ENCODE measurements around the gene NUDT16L1. TPM values are rescaled to one million over a fixed set of nuclear protein-coding genes. Genes with fewer than 3 reads are reported as not detected.

Gene NUDT16L1
- total and polyA plus RNA-seq, 4 donors: 11.1 to 28.3 (median 20.7) TPM

- no peaks in the 10 kb centered on the region for H3K4me1 ChIP-seq (ENCODE audit: control insufficient read depth in 1 of 2, insufficient read depth in 2 of 2, low read length in 2 of 2)
- ATAC-seq (ENCODE audit: low FRiP score): no peak
- H3K36me3 ChIP-seq (ENCODE audit: control insufficient read depth in 1 of 2, insufficient read depth in 2 of 2, low read length in 1 of 2): peaks cover 2 to 3% of the 10 kb centered on the region in 2 donors
- H3K27ac ChIP-seq (ENCODE audit: low read depth in 1 of 2, low read length in 2 of 2): no peak overlapping the region
- intact Hi-C loops (cut with DNase I): loop anchor here in 1 of 2 donors (10.0 kb wide), 1 partner anchor 59 kb away; no protein-coding TSS in a partner anchor
- no peak overlapping the region for H3K4me3 ChIP-seq (ENCODE audit: low read length in 2 of 2)
- 74 to 83% methylated on average over 18 of the region's 18 CpGs for WGBS, 2 donors
- H3K9me3 ChIP-seq (ENCODE audit: control insufficient read depth, low read length): no peaks in the 10 kb centered on the region
- DNase-seq: no peak
- H3K27me3 ChIP-seq (ENCODE audit: control insufficient read depth in 1 of 2, insufficient read depth in 2 of 2, low read length in 1 of 2): no peaks in the 10 kb centered on the region
Measured at GRCh38 chr16:4713663-4714501, 20.5 kb downstream of the NUDT16L1 start.

- peaks cover 2 to 3% of the 10 kb centered on the region in 2 donors for H3K36me3 ChIP-seq (ENCODE audit: control insufficient read depth in 1 of 2, insufficient read depth in 2 of 2, low read length in 1 of 2)
- intact Hi-C loops (cut with DNase I): loop anchor here in 1 of 2 donors (10.0 kb wide), 1 partner anchor 60 kb away; no protein-coding TSS in a partner anchor
- DNase-seq (no peak), ATAC-seq (ENCODE audit: low FRiP score) (no peak)
- no peak overlapping the region for H3K27ac ChIP-seq (ENCODE audit: low read depth in 1 of 2, low read length in 2 of 2)
- H3K4me3 ChIP-seq (ENCODE audit: low read length in 2 of 2): no peak overlapping the region
- no peaks in the 10 kb centered on the region for H3K9me3 ChIP-seq (ENCODE audit: control insufficient read depth, low read length)
- no peaks in the 10 kb centered on the region for H3K27me3 ChIP-seq (ENCODE audit: control insufficient read depth in 1 of 2, insufficient read depth in 2 of 2, low read length in 1 of 2)
- 92 to 97% methylated on average over 2 of the region's 2 CpGs for WGBS, 2 donors
- no peaks in the 10 kb centered on the region for H3K4me1 ChIP-seq (ENCODE audit: control insufficient read depth in 1 of 2, insufficient read depth in 2 of 2, low read length in 2 of 2)
Measured at GRCh38 chr16:4714996-4715395, 21.6 kb downstream of the NUDT16L1 start.

GRCh38 chr16:4718466-4718865 is 25.1 kb downstream of the NUDT16L1 start:
- Histone ChIP-seq H3K4me1 (ENCODE audit: control insufficient read depth in 1 of 2, insufficient read depth in 2 of 2, low read length in 2 of 2) (peaks cover 0 to 2% of the 10 kb centered on the region in 2 donors), H3K27me3 (ENCODE audit: control insufficient read depth in 1 of 2, insufficient read depth in 2 of 2, low read length in 1 of 2) (no peaks in the 10 kb centered on the region), H3K4me3 (ENCODE audit: low read length in 2 of 2) (no peak overlapping the region), H3K9me3 (ENCODE audit: control insufficient read depth, low read length) (no peaks in the 10 kb centered on the region), H3K27ac (ENCODE audit: low read depth in 1 of 2, low read length in 2 of 2) (no peak overlapping the region), H3K36me3 (ENCODE audit: control insufficient read depth in 1 of 2, insufficient read depth in 2 of 2, low read length in 1 of 2) (peaks cover 2 to 5% of the 10 kb centered on the region in 2 donors)
- DNase-seq (no peak), ATAC-seq (ENCODE audit: low FRiP score) (no peak)
- WGBS, 2 donors: 51 to 56% methylated on average over 5 of the region's 5 CpGs
- intact Hi-C loops (cut with DNase I): loop anchor here in 1 of 2 donors (10.0 kb wide), 1 partner anchor 64 kb away; no protein-coding TSS in a partner anchor

GRCh38 chr16:4723071-4723767 is 29.9 kb downstream of the NUDT16L1 start:
- Histone ChIP-seq H3K4me1 (ENCODE audit: control insufficient read depth in 1 of 2, insufficient read depth in 2 of 2, low read length in 2 of 2) (peaks cover 0 to 2% of the 10 kb centered on the region in 2 donors), H3K27ac (ENCODE audit: low read depth in 1 of 2, low read length in 2 of 2) (peak overlapping the region in 1 of 2 donors; percentile 65), H3K36me3 (ENCODE audit: control insufficient read depth in 1 of 2, insufficient read depth in 2 of 2, low read length in 1 of 2) (peaks cover 2 to 8% of the 10 kb centered on the region in 2 donors), H3K4me3 (ENCODE audit: low read length in 2 of 2) (no peak overlapping the region), H3K9me3 (ENCODE audit: control insufficient read depth, low read length) (no peaks in the 10 kb centered on the region), H3K27me3 (ENCODE audit: control insufficient read depth in 1 of 2, insufficient read depth in 2 of 2, low read length in 1 of 2) (no peaks in the 10 kb centered on the region)
- DNase-seq (no peak), ATAC-seq (ENCODE audit: low FRiP score) (no peak)
- WGBS, 2 donors: 53 to 57% methylated on average over 14 of the region's 14 CpGs
- intact Hi-C loops (cut with DNase I): no loop called here

- WGBS, 2 donors: 81% methylated on average over 11 of the region's 11 CpGs
- peaks cover 2 to 8% of the 10 kb centered on the region in 2 donors for H3K36me3 ChIP-seq (ENCODE audit: control insufficient read depth in 1 of 2, insufficient read depth in 2 of 2, low read length in 1 of 2)
- intact Hi-C loops (cut with DNase I): no loop called here
Measured at GRCh38 chr16:4724661-4725270, 31.4 kb downstream of the NUDT16L1 start.

GRCh38 chr16:4726616-4727015 is 33.3 kb downstream of the NUDT16L1 start:
- intact Hi-C loops (cut with DNase I): no loop called here
- WGBS, 2 donors: 93% methylated on average over 18 of the region's 18 CpGs
- Histone ChIP-seq H3K36me3 (ENCODE audit: control insufficient read depth in 1 of 2, insufficient read depth in 2 of 2, low read length in 1 of 2) (peaks cover 2 to 8% of the 10 kb centered on the region in 2 donors), H3K27ac (ENCODE audit: low read depth in 1 of 2, low read length in 2 of 2) (no peak overlapping the region), H3K27me3 (ENCODE audit: control insufficient read depth in 1 of 2, insufficient read depth in 2 of 2, low read length in 1 of 2) (no peaks in the 10 kb centered on the region), H3K4me3 (ENCODE audit: low read length in 2 of 2) (no peak overlapping the region), H3K9me3 (ENCODE audit: control insufficient read depth, low read length) (no peaks in the 10 kb centered on the region), H3K4me1 (ENCODE audit: control insufficient read depth in 1 of 2, insufficient read depth in 2 of 2, low read length in 2 of 2) (peaks cover 0 to 2% of the 10 kb centered on the region in 2 donors)
- ATAC-seq (ENCODE audit: low FRiP score): no peak
- DNase-seq: no peak

More at GRCh38 chr16:4724661-4725270, 31.4 kb downstream of the NUDT16L1 start:
- ATAC-seq (ENCODE audit: low FRiP score) (no peak), DNase-seq (no peak)
- H3K4me3 ChIP-seq (ENCODE audit: low read length in 2 of 2): no peak overlapping the region
- peaks cover 0 to 2% of the 10 kb centered on the region in 2 donors for H3K4me1 ChIP-seq (ENCODE audit: control insufficient read depth in 1 of 2, insufficient read depth in 2 of 2, low read length in 2 of 2)
- no peak overlapping the region for H3K27ac ChIP-seq (ENCODE audit: low read depth in 1 of 2, low read length in 2 of 2)
- no peaks in the 10 kb centered on the region for H3K9me3 ChIP-seq (ENCODE audit: control insufficient read depth, low read length)
- no peaks in the 10 kb centered on the region for H3K27me3 ChIP-seq (ENCODE audit: control insufficient read depth in 1 of 2, insufficient read depth in 2 of 2, low read length in 1 of 2)

GRCh38 chr16:4728676-4729075 is 35.3 kb downstream of the NUDT16L1 start:
- intact Hi-C loops (cut with DNase I): no loop called here
- Histone ChIP-seq H3K27me3 (ENCODE audit: control insufficient read depth in 1 of 2, insufficient read depth in 2 of 2, low read length in 1 of 2) (no peaks in the 10 kb centered on the region), H3K4me1 (ENCODE audit: control insufficient read depth in 1 of 2, insufficient read depth in 2 of 2, low read length in 2 of 2) (no peaks in the 10 kb centered on the region), H3K4me3 (ENCODE audit: low read length in 2 of 2) (no peak overlapping the region), H3K27ac (ENCODE audit: low read depth in 1 of 2, low read length in 2 of 2) (no peak overlapping the region), H3K36me3 (ENCODE audit: control insufficient read depth in 1 of 2, insufficient read depth in 2 of 2, low read length in 1 of 2) (peaks cover 2 to 6% of the 10 kb centered on the region in 2 donors), H3K9me3 (ENCODE audit: control insufficient read depth, low read length) (no peaks in the 10 kb centered on the region)
- DNase-seq (no peak), ATAC-seq (ENCODE audit: low FRiP score) (no peak)
- WGBS, 2 donors: 93% methylated on average over 8 of the region's 8 CpGs

- no peak for ATAC-seq (ENCODE audit: low FRiP score)
- H3K36me3 ChIP-seq (ENCODE audit: control insufficient read depth in 1 of 2, insufficient read depth in 2 of 2, low read length in 1 of 2): peaks cover 0 to 6% of the 10 kb centered on the region in 2 donors
Measured at GRCh38 chr16:4729876-4730275, 36.5 kb downstream of the NUDT16L1 start.

More at GRCh38 chr16:4729876-4730275, 36.5 kb downstream of the NUDT16L1 start:
- Histone ChIP-seq H3K4me3 (ENCODE audit: low read length in 2 of 2) (no peak overlapping the region), H3K4me1 (ENCODE audit: control insufficient read depth in 1 of 2, insufficient read depth in 2 of 2, low read length in 2 of 2) (no peaks in the 10 kb centered on the region), H3K27ac (ENCODE audit: low read depth in 1 of 2, low read length in 2 of 2) (no peak overlapping the region), H3K9me3 (ENCODE audit: control insufficient read depth, low read length) (no peaks in the 10 kb centered on the region), H3K27me3 (ENCODE audit: control insufficient read depth in 1 of 2, insufficient read depth in 2 of 2, low read length in 1 of 2) (no peaks in the 10 kb centered on the region)
- 93% methylated on average over 15 of the region's 15 CpGs for WGBS, 2 donors
- DNase-seq: peak in 1 of 2 donors; percentile 16
- intact Hi-C loops (cut with DNase I): no loop called here
